CD4-positive, alpha-beta T cell treated with Interferon alpha-2 for 1 hour (primary cell): Measurements from ENCODE around the gene DGLUCY.
"Not testable (repeated sequence)": the region's sequence is repeated elsewhere in the genome, so short reads cannot be mapped to it uniquely, and the experiment has no call there.

Experiments
- DNase-seq, 2 donors: peaks; one replicate each; pipeline ENCODE4 v3.0.0-alpha.2; 2020 to 2022

Gene DGLUCY

GRCh38 chr14:91171291-91171690 lies 57.4 kb downstream of the DGLUCY start:
- DNase-seq = no peak

- DNase-seq = peak; percentile 79 to 84
Measured at GRCh38 chr14:91173221-91173670, 59.4 kb downstream of the DGLUCY start.

- no peak for DNase-seq
Measured at GRCh38 chr14:91173904-91174303, 60.0 kb downstream of the DGLUCY start.

GRCh38 chr14:91175291-91176201 lies 61.7 kb downstream of the DGLUCY start:
- no peak for DNase-seq

- peak; percentile 73 to 83 for DNase-seq
Measured at GRCh38 chr14:91177073-91178034, 63.5 kb downstream of the DGLUCY start.

- DNase-seq = no peak
Measured at GRCh38 chr14:91180611-91181010, 66.7 kb downstream of the DGLUCY start.

GRCh38 chr14:91182753-91183152 lies 68.9 kb downstream of the DGLUCY start:
- DNase-seq = not testable (repeated sequence)

- DNase-seq = no peak
Measured at GRCh38 chr14:91184559-91184958, 70.7 kb downstream of the DGLUCY start.

GRCh38 chr14:91185721-91186120 lies 71.8 kb downstream of the DGLUCY start:
- DNase-seq = no peak

GRCh38 chr14:91186515-91187066 lies 72.7 kb downstream of the DGLUCY start:
- no peak for DNase-seq

- no peak for DNase-seq
Measured at GRCh38 chr14:91187271-91187670, 73.4 kb downstream of the DGLUCY start.

- DNase-seq = no peak
Measured at GRCh38 chr14:91190853-91191252, 77.0 kb downstream of the DGLUCY start.

- DNase-seq = no peak
Measured at GRCh38 chr14:91193069-91193468, 79.2 kb downstream of the DGLUCY start.

- DNase-seq = no peak
Measured at GRCh38 chr14:91195881-91196280, 82.0 kb downstream of the DGLUCY start.

- no peak for DNase-seq
Measured at GRCh38 chr14:91197631-91198030, 83.8 kb downstream of the DGLUCY start.

GRCh38 chr14:91200802-91201201 lies 86.9 kb downstream of the DGLUCY start:
- DNase-seq = not testable (repeated sequence)

- DNase-seq = peak in 1 of 2 donors; percentile 37
Measured at GRCh38 chr14:91202234-91202974, 88.5 kb downstream of the DGLUCY start.

GRCh38 chr14:91204657-91205056 lies 90.8 kb downstream of the DGLUCY start:
- DNase-seq = no peak

- DNase-seq = no peak
Measured at GRCh38 chr14:91205459-91205858, 91.6 kb downstream of the DGLUCY start.

GRCh38 chr14:91207008-91207407 lies 93.1 kb downstream of the DGLUCY start:
- DNase-seq = no peak

- DNase-seq = no peak
Measured at GRCh38 chr14:91211017-91211416, 97.1 kb downstream of the DGLUCY start.

GRCh38 chr14:91214306-91214705 lies 100.4 kb downstream of the DGLUCY start:
- no peak for DNase-seq
